RWPE2 (cell line): ENCODE measurements around the gene BAIAP2L1.

Experiments used
- ATAC-seq: fragments of 200-7000 bp; cut with Tn5 transposase; 3 replicates; pipeline ENCODE4 v1.9.1; 2021; ENCODE audit warnings: low read depth
- DNase-seq: peaks from one replicate; pipeline ENCODE4 v3.0.0-alpha.2; 2020; ENCODE audit warnings: low spot score
- H3K27ac ChIP-seq: fragments of 450-650 bp; 2 replicates; pipeline ENCODE4 v1.5.1; 2017; ENCODE audit warnings: mild to moderate bottlenecking; ENCODE audit not compliant: poor library complexity, severe bottlenecking
- H3K27me3 ChIP-seq: fragments of 250-450 bp; sonication (Bioruptor Pico); 2 replicates; pipeline ENCODE4 v1.5.1; 2021; ENCODE audit warnings: mild to moderate bottlenecking, moderate library complexity; ENCODE audit not compliant: insufficient read depth, poor library complexity, severe bottlenecking
- H3K36me3 ChIP-seq: fragments of 250-450 bp; sonication (Bioruptor Pico); 2 replicates; pipeline ENCODE4 v1.5.1; 2020; ENCODE audit warnings: low read depth, mild to moderate bottlenecking, moderate library complexity
- H3K4me1 ChIP-seq: fragments of 250-450 bp; sonication (Bioruptor Pico); 2 replicates; pipeline ENCODE4 v1.5.1; 2021; ENCODE audit warnings: mild to moderate bottlenecking, moderate library complexity; ENCODE audit not compliant: insufficient read depth, poor library complexity, severe bottlenecking
- H3K4me3 ChIP-seq: fragments of 250-450 bp; sonication (Bioruptor Pico); 2 replicates; pipeline ENCODE4 v1.5.1; 2021; ENCODE audit warnings: mild to moderate bottlenecking, moderate library complexity; ENCODE audit not compliant: severe bottlenecking
- H3K9me3 ChIP-seq: fragments of 250-450 bp; sonication (Bioruptor Pico); 2 replicates; pipeline ENCODE4 v1.5.1; 2021; ENCODE audit warnings: mild to moderate bottlenecking, moderate library complexity; ENCODE audit not compliant: severe bottlenecking
- CTCF ChIP-seq: fragments of 450-650 bp; IDR thresholded peaks from one replicate; pipeline ENCODE4 v1.5.1; 2017; ENCODE audit warnings: mild to moderate bottlenecking, moderate library complexity; ENCODE audit not compliant: poor library complexity, severe bottlenecking

The BAIAP2L1 gene

DNA sequence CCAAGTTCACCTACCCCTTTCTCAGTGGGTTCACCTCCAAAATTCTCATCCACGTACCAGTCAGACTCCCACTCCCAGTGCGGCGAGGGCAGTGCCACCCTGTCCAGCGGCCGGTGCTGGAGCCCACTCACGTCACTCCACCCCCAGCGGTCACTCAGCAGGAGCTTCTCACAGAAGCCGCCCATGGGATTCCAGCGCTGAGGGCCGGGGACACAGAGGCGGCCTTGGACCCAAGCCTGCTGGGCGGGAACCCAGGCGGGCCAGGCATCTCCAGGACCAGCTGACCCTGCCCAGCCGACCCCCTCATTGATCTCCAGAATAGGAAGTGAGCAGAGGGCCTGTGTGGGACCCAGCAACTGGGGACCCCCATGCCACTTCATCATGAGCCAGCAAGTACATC is 156.0 kb downstream of the BAIAP2L1 start:
- H3K27ac ChIP-seq: no peak overlapping the region
- no peaks in the 10 kb centered on the region for H3K27me3 ChIP-seq
- no peaks in the 10 kb centered on the region for H3K4me1 ChIP-seq
- no peaks in the 10 kb centered on the region for H3K9me3 ChIP-seq
- no peak for ATAC-seq
- DNase-seq: no peak
- TF ChIP-seq CTCF: no peak
- no peak overlapping the region for H3K4me3 ChIP-seq
- H3K36me3 ChIP-seq: no peaks in the 10 kb centered on the region

DNA sequence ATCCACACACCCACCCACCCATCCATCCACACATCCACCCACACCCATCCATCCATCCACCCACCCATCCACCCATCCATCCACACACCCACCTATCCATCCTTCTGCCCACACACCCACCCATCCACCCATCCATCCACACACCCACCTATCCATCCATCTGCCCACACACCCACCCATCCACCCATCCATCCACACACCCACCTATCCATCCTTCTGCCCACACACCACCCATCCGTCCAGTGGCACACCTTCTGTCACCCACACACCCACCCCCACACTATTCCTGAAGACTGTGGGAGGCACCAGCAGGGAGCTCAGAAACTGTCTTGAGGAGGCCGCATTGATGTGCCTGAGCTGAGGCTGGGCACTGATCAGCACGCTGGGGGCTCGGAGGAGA is 158.0 kb downstream of the BAIAP2L1 start:
- Histone ChIP-seq H3K27ac (no peak overlapping the region), H3K9me3 (no peaks in the 10 kb centered on the region), H3K4me1 (no peaks in the 10 kb centered on the region), H3K27me3 (no peaks in the 10 kb centered on the region), H3K36me3 (no peaks in the 10 kb centered on the region), H3K4me3 (no peak overlapping the region)
- DNase-seq (no peak), ATAC-seq (no peak)
- TF ChIP-seq CTCF: no peak

DNA sequence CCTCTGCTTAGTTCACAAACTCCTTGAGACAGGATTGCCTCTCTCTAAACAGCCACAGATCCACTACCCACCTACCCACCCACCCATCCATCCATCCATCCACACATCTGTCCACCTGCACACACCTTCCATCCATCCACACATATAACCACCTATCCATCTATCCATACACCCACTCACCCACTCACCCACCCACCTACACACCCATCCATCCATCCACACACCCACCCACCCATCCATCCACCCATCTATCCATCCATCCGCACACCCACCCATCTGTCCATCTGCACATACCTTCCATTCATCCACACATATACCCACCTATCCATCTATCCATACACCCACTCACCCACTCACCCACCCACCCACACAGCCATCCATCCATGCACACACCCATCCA is 158.5 kb downstream of the BAIAP2L1 start:
- no peak for TF ChIP-seq CTCF
- Histone ChIP-seq H3K4me1 (no peaks in the 10 kb centered on the region), H3K27ac (no peak overlapping the region), H3K4me3 (no peak overlapping the region), H3K36me3 (no peaks in the 10 kb centered on the region), H3K9me3 (no peaks in the 10 kb centered on the region), H3K27me3 (no peaks in the 10 kb centered on the region)
- ATAC-seq: no peak
- DNase-seq: no peak

- Histone ChIP-seq H3K27me3 (no peaks in the 10 kb centered on the region), H3K4me3 (no peak overlapping the region), H3K36me3 (no peaks in the 10 kb centered on the region), H3K4me1 (no peaks in the 10 kb centered on the region), H3K9me3 (no peaks in the 10 kb centered on the region), H3K27ac (no peak overlapping the region)
- ATAC-seq (no peak), DNase-seq (no peak)
- peak; percentile 30 for TF ChIP-seq CTCF
Measured at GRCh38 chr7:98241674-98242241, 159.1 kb downstream of the BAIAP2L1 start.
